Measurements from ENCODE around the gene DCXR. TPM values are rescaled to one million over a fixed set of nuclear protein-coding genes. Genes with fewer than 3 reads are reported as not detected.

DCXR gene
- total RNA-seq, 1 donor from 2014 or later = 36.5 TPM

DNA sequence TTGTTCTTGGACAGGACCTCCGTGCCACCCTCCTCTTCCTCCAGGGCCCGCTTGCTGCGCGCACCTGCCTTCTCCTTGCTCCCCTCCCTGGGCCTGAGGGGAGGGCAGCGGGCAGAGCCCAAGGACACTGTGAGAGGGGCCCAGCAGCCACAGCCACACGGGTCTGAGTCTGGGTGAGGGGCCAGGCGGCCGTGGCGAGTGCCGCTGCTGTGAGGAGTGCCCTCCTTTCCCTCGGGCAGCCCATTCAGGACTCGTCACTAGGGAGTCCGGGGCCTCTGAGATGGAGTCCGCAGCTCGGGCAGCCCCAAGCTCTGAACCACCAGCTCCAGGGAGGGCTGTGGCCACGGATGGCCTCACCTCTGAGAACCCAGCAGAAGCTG lies 22.5 kb upstream of the DCXR start:
- H3K36me3 Mint-ChIP-seq = peaks cover 3% of the 10 kb centered on the region
- no peaks in the 10 kb centered on the region for H3K27me3 ChIP-seq
- H3K9me3 ChIP-seq (ENCODE audit: low read depth) = no peaks in the 10 kb centered on the region
- H3K9me3 Mint-ChIP-seq = no peaks in the 10 kb centered on the region
- H3K4me3 Mint-ChIP-seq = peak overlapping the region; percentile 69
- no peak overlapping the region for H3K4me3 ChIP-seq
- no peak overlapping the region for H3K4me2 ChIP-seq
- peaks cover 8% of the 10 kb centered on the region for H3K79me2 ChIP-seq (ENCODE audit: low read depth)
- no peaks in the 10 kb centered on the region for H3F3A ChIP-seq (ENCODE audit: low read depth)
- H3K27ac ChIP-seq = no peak overlapping the region
- H2AFZ ChIP-seq (replicated peaks) = no peak overlapping the region
- H3K36me3 ChIP-seq = no peaks in the 10 kb centered on the region
- H3K4me1 Mint-ChIP-seq = peaks cover 4% of the 10 kb centered on the region
- TF ChIP-seq, protein P1, sequence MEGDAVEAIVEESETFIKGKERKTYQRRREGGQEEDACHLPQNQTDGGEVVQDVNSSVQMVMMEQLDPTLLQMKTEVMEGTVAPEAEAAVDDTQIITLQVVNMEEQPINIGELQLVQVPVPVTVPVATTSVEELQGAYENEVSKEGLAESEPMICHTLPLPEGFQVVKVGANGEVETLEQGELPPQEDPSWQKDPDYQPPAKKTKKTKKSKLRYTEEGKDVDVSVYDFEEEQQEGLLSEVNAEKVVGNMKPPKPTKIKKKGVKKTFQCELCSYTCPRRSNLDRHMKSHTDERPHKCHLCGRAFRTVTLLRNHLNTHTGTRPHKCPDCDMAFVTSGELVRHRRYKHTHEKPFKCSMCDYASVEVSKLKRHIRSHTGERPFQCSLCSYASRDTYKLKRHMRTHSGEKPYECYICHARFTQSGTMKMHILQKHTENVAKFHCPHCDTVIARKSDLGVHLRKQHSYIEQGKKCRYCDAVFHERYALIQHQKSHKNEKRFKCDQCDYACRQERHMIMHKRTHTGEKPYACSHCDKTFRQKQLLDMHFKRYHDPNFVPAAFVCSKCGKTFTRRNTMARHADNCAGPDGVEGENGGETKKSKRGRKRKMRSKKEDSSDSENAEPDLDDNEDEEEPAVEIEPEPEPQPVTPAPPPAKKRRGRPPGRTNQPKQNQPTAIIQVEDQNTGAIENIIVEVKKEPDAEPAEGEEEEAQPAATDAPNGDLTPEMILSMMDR (IDR thresholded peaks at IDR 0.05) = no peak
- no peak for TF ChIP-seq EZH2phosphoT487 (IDR thresholded peaks at IDR 0.05)
- TF ChIP-seq EZH2 (IDR thresholded peaks at IDR 0.05) = no peak
- H3K4me1 ChIP-seq = no peaks in the 10 kb centered on the region
- peaks cover 8% of the 10 kb centered on the region for H4K20me1 ChIP-seq (ENCODE audit: low read depth)
- H3K27me3 Mint-ChIP-seq (ENCODE audit: insufficient read depth, low read depth) = no peaks in the 10 kb centered on the region
- H3K9ac ChIP-seq = no peak overlapping the region
- H3K27ac Mint-ChIP-seq = no peak overlapping the region
- DNase-seq (ENCODE audit: low spot score) = no peak

DNA sequence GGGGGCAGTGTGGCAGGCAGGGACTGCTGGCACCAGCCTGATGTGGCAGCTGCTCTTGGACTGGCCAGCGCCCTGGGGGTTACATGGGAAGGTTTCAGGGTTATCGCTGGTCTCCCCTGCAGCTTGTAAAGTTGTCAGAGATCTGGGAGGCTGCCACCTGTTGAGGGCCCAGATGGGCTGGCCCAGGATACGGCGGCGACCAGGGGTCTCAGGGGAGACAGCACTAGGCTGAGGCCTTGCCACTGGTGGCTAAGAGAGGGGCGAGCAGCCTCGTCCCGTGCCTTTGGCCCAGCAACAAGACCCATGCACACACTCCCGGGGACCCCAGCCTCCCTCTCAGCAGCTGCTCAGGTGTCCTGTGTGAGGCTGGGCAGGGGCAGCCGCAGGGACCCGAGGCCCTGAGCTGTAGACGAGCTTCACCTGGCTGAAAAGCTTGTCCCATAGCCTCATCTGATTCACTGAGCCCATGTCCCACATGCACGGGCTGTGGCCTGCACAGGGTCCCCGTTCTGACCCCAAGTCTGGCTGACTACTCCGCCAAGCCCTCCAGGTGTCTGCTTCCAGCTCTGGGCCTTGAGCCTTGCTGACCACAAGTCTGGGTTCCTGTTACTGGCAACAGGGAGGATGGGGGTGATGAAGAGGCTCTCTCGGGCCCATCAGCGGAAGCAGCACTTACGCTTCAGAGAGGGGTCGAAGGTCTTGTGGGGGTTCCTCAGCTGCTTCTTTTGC lies 21.9 kb upstream of the DCXR start:
- Mint-ChIP-seq H3K36me3 (peaks cover 3% of the 10 kb centered on the region), H3K4me1 (peaks cover 4% of the 10 kb centered on the region), H3K27ac (no peak overlapping the region), H3K9me3 (no peaks in the 10 kb centered on the region), H3K27me3 (ENCODE audit: insufficient read depth, low read depth) (no peaks in the 10 kb centered on the region), H3K4me3 (no peak overlapping the region)
- Histone ChIP-seq H3K36me3 (no peaks in the 10 kb centered on the region), H3K4me2 (no peak overlapping the region), H4K20me1 (ENCODE audit: low read depth) (peaks cover 8% of the 10 kb centered on the region), H3F3A (ENCODE audit: low read depth) (no peaks in the 10 kb centered on the region), H2AFZ (replicated peaks) (no peak overlapping the region), H3K4me1 (no peaks in the 10 kb centered on the region), H3K4me3 (no peak overlapping the region), H3K27ac (no peak overlapping the region), H3K79me2 (ENCODE audit: low read depth) (peaks cover 2% of the 10 kb centered on the region), H3K9ac (no peak overlapping the region), H3K9me3 (ENCODE audit: low read depth) (no peaks in the 10 kb centered on the region), H3K27me3 (no peaks in the 10 kb centered on the region)
- no peak for TF ChIP-seq EZH2 (IDR thresholded peaks at IDR 0.05)
- TF ChIP-seq, protein P1 (IDR thresholded peaks at IDR 0.05) = no peak
- TF ChIP-seq EZH2phosphoT487 (IDR thresholded peaks at IDR 0.05) = no peak
- DNase-seq (ENCODE audit: low spot score) = no peak

DNA sequence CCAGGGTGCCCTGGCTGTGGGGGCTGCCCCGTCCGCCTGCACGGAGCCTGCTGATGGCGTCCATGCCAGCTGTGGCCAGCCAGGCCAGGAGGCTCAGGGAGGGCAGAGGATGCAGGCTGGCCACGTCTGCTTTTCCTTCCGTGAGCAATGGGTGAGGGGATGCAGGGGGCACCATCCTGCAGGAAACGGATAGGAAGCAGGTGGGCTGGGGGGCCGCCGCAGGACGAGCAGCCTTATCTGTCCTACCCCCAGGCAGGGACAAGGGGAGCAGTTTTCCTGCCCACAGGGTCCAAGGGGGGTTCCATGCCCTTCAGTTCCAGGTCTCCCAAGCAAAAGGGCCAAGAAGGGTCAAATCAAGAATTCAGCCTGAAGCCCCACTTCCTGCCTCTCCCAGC lies 21.4 kb upstream of the DCXR start:
- H3K4me2 ChIP-seq = no peak overlapping the region
- H3K36me3 ChIP-seq = no peaks in the 10 kb centered on the region
- no peak for TF ChIP-seq EZH2 (IDR thresholded peaks at IDR 0.05)
- TF ChIP-seq EZH2phosphoT487 (IDR thresholded peaks at IDR 0.05) = no peak
- TF ChIP-seq, protein P1 (IDR thresholded peaks at IDR 0.05) = no peak
- H3K9me3 Mint-ChIP-seq = no peaks in the 10 kb centered on the region
- H3F3A ChIP-seq (ENCODE audit: low read depth) = no peaks in the 10 kb centered on the region
- no peaks in the 10 kb centered on the region for H3K79me2 ChIP-seq (ENCODE audit: low read depth)
- H4K20me1 ChIP-seq (ENCODE audit: low read depth) = peaks cover 8% of the 10 kb centered on the region
- no peak overlapping the region for H3K27ac ChIP-seq
- peaks cover 3% of the 10 kb centered on the region for H3K36me3 Mint-ChIP-seq
- no peak overlapping the region for H3K4me3 ChIP-seq
- no peak for DNase-seq (ENCODE audit: low spot score)
- H3K4me1 ChIP-seq = no peaks in the 10 kb centered on the region
- H3K9me3 ChIP-seq (ENCODE audit: low read depth) = no peaks in the 10 kb centered on the region
- no peaks in the 10 kb centered on the region for H3K27me3 Mint-ChIP-seq (ENCODE audit: insufficient read depth, low read depth)
- H3K9ac ChIP-seq = no peak overlapping the region
- H2AFZ ChIP-seq (replicated peaks) = no peak overlapping the region
- no peaks in the 10 kb centered on the region for H3K27me3 ChIP-seq
- H3K4me3 Mint-ChIP-seq = no peak overlapping the region
- no peak overlapping the region for H3K27ac Mint-ChIP-seq
- H3K4me1 Mint-ChIP-seq = no peaks in the 10 kb centered on the region

Data from neural progenitor cell (in vitro differentiated cells).